PC-9 (cell line): Measurements from ENCODE around the gene CCDC66.

ENCODE experiments used
- CTCF ChIP-seq: fragments of 200-600 bp; sonication (generic); conservative IDR thresholded peaks from 2 replicates; pipeline ENCODE4 v1.6.1; 2017; ENCODE audit warnings: mixed run types, antibody characterized with exemption, mild to moderate bottlenecking, moderate library complexity
- EZH2 ChIP-seq: fragments of 200-600 bp; sonication (generic); IDR thresholded peaks from 2 replicates; pipeline ENCODE4 v1.8.0; 2017; ENCODE audit warnings: antibody characterized with exemption, low read depth

- TF ChIP-seq CTCF, result no peak
- no peak for TF ChIP-seq EZH2
Measured at GRCh38 chr3:56633602-56634535, 76.9 kb downstream of the CCDC66 start.
